Lower leg skin (tissue), 3 donors: ENCODE measurements around the gene INS.

Source experiments
- POLR2A ChIP-seq, 2 donors: fragments of 450-650 bp; IDR thresholded peaks; one replicate each; pipeline ENCODE4 v1.6.1; 2016 to 2017; ENCODE audit warnings: antibody characterized with exemption in 2 of 2, mild to moderate bottlenecking in 1 of 2, moderate library complexity in 1 of 2
- TF ChIP-seq, protein P1 (sequence below), 3 donors: fragments of 450-650 bp; IDR thresholded peaks; one replicate each; pipeline ENCODE4 v1.5.1; 2016; ENCODE audit warnings: antibody characterized with exemption in 3 of 3, mild to moderate bottlenecking in 3 of 3, moderate library complexity in 2 of 3

DNA sequence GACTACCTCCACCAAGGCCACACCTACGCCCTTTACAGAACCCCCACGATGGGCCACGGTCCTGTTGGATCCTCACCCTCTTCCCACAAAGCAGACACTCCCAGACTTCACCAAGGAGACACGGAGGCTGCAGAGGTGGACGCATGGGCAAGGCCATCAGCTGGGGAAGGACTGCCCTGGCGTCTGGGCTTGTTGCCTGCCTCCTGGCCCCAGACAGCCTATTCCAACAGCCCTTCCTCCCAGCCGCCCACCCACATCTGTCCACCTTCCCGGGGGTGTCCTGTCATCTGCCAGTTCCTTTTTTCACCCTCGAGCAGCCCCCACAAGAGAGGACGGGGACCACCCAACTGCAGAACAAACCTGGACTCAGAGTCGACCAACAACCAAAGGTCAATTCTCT is 39.5 kb upstream of the INS start:
- TF ChIP-seq POLR2A (IDR thresholded peaks at IDR 0.05): no peak
- TF ChIP-seq, protein P1, sequence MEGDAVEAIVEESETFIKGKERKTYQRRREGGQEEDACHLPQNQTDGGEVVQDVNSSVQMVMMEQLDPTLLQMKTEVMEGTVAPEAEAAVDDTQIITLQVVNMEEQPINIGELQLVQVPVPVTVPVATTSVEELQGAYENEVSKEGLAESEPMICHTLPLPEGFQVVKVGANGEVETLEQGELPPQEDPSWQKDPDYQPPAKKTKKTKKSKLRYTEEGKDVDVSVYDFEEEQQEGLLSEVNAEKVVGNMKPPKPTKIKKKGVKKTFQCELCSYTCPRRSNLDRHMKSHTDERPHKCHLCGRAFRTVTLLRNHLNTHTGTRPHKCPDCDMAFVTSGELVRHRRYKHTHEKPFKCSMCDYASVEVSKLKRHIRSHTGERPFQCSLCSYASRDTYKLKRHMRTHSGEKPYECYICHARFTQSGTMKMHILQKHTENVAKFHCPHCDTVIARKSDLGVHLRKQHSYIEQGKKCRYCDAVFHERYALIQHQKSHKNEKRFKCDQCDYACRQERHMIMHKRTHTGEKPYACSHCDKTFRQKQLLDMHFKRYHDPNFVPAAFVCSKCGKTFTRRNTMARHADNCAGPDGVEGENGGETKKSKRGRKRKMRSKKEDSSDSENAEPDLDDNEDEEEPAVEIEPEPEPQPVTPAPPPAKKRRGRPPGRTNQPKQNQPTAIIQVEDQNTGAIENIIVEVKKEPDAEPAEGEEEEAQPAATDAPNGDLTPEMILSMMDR (IDR thresholded peaks at IDR 0.05): no peak
